HG03565 (cell line): ENCODE results near the gene CYTH2.
A peak's percentile ranks its signal among the peaks of the same experiment; 100 is the strongest.

Experiments
- ATAC-seq: cut with Tn5 transposase; IDR thresholded peaks from one replicate; pipeline ENCODE4 v1.9.1; 2021; ENCODE audit warnings: mild to moderate bottlenecking, moderate library complexity; ENCODE audit not compliant: unreplicated experiment

The CYTH2 gene, protein sequence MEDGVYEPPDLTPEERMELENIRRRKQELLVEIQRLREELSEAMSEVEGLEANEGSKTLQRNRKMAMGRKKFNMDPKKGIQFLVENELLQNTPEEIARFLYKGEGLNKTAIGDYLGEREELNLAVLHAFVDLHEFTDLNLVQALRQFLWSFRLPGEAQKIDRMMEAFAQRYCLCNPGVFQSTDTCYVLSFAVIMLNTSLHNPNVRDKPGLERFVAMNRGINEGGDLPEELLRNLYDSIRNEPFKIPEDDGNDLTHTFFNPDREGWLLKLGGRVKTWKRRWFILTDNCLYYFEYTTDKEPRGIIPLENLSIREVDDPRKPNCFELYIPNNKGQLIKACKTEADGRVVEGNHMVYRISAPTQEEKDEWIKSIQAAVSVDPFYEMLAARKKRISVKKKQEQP

DNA sequence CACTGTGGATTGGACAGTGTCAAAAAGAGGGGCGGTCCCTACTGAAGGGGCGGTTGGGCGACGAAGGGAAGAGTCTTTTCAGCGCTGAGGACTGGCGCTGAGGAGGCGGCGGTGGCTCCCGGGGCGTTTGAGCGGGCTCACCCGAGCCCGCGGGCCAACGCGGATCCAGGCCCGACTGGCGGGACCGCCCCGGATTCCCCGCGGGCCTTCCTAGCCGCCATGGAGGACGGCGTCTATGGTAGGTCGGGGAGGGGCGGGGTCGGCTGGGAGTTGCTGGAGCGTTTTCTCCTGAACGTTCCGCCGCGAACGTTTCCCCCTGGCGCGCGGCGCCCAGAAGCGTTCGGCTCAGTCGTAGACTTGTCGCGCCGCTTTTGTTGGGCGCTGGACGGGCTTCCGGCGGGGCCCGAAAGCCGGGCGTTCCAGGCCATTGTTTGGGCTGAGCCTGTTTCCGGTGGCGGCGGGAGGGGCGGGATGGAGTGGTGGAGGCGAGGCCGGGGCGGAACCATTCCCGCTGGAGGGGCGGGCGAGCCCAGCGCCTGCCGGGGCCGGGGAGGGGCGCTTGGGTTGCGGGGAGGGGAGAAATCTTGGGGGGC, at the start of gene CYTH2:
TSS of gene CYTH2 (plus strand) at position 81 of the 593 bp plus-strand sequence. CDS start at position 220, 139 bp downstream.
- ATAC-seq: peak; percentile 2

DNA sequence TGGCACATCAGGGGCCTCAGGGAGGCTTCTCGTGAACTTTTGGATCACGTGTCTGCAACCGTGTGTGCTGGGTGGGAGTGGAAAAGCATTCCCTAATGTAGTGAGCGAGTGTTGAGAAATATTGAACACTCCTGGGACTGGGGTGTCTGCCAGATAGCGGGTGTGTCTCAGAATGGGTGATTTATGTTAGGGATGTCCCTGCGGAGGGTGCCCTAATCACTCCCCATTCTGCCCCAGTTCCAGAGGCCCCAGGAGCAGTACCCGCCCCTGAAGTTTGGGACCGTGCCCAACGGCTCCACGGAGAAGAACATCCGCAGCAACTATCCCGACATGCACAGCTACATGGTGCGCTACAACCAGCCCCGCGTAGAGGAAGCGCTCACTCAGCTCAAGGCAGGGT, 47.6 kb upstream of the CYTH2 start:
- no peak for ATAC-seq

DNA sequence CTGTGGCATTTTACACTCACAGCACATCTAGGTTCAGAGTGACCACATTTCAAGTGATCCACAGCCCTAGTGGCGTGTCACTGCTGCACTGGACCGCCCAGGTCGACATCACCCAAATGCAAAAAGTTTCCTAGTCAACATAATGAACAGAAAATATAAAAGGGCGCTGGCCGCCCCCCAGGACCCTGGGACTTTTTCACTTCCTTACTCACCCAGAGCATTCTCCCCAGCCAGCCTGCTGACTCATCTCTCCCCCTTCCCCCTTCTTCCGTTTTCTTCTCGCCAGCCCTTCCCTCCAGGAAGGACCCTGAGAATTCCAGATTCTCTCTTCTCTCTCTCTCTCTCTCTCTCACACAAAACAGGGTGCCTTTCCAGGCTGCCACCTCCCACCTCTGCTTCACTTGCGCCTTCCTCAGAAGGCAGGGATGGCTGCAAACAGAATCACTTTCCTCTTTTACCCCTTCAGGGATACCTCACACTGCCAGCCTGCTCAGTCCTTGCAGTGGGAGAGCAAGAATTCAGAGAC, 44.4 kb upstream of the CYTH2 start:
- ATAC-seq: no peak

DNA sequence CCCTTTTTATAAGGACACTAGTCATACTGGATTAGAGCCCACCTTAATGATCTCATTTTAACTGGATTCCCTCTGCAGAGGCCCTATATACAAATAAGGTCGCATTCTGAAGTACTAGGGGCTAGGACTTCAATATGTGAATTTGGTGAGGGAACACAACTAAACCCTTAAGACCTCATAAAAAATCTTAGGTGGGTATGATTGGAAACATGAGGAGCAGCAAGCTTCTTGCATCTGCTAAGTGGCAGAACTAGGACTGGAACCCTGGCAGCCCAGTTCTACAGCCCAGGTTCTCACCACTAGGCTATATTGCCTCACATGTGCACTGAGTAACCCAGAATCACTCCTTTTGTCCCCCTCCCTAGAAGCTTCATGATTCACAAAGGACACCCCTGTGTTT, 40.5 kb upstream of the CYTH2 start:
- ATAC-seq: no peak

DNA sequence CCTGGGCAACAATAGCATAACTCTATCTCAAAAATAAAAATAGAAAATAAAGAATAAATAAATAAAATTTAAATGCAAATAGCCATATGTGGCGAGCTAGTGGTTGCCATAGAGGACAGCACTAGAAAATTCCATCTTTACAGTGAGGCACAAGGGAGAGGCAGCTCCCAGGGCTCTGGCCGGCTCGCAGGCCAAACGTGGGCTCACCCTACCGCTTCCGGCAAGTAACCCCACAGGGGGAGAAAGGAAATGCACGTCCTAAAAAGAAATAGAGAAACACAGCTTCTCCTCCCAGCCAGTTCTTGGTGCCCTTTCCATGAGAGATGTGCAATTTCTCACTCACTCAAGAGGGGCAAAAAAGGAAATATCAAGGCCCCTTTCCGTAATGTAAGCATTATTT, 35.8 kb upstream of the CYTH2 start:
- no peak for ATAC-seq

DNA sequence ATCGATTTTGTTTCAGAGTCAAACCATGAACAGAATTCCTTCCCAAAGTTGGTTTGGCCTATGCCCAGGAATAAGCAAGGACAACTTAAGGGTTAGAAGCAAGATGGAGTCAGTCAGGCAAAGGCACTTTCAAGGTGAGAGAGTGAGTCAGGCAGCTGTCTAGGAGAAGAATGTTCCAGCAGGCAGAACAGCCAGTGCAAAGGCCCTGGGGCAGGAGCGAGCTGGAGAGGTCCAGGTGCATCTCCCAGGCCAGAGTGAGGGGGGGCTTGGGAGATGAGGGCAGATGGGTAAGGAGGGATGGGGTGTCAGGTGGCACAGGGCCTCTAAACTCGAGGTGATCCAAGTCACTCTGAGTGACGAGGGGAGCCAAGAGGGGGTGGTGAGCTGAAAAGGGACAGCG, 32.6 kb upstream of the CYTH2 start:
- ATAC-seq: no peak

DNA sequence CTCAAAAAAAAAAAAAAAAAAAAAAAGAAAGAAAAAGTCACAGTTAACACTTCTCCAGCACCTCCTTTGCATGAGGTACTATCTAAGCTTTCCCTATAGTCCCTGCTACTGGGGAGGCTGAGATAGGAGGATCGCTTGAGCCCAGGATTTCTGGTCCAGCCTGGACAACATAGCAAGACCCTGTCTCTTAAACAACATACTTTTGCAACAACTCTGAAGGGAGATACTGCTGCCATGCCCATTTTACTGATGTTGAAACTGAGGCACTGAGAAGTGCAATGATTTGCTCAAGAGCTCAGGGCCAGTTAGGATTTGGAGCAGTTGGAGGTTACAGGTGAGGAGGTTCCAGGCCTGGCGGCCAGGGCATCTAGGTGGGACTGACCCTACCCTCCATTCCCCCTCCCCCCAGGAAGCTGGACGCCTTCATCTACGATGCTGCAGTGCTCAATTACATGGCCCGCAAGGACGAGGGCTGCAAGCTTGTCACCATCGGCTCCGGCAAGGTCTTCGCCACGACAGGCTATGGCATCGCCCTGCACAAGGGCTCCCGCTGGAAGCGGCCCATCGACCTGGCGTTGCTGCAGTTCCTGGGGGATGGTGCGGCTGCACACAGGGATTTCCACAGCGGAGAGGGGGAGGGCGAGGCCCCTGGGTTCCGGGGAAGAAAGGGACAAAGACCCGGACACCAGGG, 27.7 kb upstream of the CYTH2 start:
- no peak for ATAC-seq

DNA sequence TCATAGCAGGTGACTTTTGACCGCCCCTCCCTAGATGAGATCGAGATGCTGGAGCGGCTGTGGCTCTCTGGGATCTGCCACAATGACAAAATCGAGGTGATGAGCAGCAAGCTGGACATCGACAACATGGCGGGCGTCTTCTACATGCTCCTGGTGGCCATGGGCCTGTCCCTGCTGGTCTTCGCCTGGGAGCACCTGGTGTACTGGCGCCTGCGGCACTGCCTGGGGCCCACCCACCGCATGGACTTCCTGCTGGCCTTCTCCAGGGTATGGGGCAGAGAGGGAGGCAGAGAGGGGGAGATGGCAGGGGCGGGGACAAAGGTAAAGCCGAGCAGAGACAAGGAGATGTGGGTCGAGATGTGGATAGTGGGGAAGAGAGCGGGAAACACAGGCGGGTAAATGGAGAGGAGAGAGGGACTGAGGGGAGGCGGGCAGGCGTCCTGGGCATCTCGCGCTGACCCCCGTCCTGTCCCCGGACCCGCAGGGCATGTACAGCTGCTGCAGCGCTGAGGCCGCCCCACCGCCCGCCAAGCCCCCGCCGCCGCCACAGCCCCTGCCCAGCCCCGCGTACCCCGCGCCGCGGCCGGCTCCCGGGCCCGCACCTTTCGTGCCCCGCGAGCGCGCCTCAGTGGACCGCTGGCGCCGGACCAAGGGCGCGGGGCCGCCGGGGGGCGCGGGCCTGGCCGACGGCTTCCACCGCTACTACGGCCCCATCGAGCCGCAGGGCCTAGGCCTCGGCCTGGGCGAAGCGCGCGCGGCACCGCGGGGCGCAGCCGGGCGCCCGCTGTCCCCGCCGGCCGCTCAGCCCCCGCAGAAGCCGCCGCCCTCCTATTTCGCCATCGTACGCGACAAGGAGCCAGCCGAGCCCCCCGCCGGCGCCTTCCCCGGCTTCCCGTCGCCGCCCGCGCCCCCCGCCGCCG, 26.8 kb upstream of the CYTH2 start:
- ATAC-seq: no peak

DNA sequence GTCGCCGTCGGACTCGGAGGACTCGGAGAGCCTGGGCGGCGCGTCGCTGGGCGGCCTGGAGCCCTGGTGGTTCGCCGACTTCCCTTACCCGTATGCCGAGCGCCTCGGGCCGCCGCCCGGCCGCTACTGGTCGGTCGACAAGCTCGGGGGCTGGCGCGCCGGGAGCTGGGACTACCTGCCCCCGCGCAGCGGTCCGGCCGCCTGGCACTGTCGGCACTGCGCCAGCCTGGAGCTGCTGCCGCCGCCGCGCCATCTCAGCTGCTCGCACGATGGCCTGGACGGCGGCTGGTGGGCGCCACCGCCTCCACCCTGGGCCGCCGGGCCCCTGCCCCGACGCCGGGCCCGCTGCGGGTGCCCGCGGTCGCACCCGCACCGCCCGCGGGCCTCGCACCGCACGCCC, 25.9 kb upstream of the CYTH2 start:
- no peak for ATAC-seq

DNA sequence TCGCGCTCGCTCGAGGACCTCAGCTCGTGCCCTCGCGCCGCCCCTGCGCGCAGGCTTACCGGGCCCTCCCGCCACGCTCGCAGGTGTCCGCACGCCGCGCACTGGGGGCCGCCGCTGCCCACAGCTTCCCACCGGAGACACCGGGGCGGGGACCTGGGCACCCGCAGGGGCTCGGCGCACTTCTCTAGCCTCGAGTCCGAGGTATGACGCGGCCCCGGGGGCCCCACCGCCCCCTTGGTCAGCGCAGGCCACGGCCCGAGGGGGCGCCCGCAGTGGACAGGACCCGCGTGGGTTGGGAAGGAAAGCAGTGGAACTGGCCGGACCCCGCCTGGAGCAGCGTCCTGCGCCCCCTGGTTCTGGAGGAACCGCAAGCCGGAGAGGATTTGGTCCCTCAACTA, 25.4 kb upstream of the CYTH2 start:
- no peak for ATAC-seq

DNA sequence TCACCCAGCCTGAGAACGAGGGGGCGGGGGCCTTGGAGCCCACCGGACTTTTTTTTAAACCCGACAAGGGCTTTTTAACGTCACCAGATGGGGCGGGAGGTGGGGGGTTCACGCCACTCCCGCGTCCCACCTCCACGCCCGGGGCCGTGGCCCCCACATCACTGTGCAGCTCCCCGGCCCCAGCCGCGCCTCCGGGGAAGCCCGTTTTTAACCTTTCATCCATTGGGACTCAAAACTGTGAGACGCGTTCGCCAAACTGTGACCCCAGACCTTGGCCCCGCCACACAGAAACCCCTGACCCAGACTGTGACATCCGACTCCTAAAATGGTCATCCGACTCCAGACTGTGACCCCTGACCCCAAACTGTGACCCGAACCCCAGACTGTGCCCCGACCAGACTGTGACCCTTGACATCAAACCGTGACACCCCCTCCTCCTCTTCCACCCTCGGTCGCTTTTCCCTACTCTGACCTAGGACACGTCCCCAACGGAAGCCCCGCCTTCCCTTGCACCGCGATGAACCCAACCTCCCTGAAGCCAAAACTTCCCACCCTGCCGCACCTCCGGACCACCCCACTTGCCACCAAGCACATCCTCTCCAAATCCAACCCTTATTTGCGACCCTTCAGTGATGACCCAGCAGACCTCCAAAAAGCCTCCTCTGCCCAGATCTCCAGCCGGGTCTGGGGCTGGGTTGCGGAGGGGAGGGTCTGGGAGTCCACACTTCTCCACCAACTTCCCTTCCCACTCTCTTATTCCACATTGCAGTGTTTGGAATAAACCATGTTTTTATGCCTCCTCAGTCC, 24.8 kb upstream of the CYTH2 start:
- ATAC-seq: no peak

DNA sequence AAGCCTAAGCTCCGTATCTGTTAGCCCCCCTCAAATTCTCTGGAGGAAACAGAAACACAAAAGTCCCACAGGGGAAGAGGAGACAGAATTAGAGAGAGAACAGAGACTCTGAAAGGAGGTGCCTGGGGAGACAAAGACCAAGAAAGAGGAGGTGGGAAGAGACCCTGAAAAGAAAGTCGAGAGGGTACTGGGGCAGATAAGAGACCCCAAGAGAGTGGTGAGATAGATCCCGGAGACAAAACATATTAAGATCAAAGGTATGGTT, 24.3 kb upstream of the CYTH2 start:
- ATAC-seq: no peak

DNA sequence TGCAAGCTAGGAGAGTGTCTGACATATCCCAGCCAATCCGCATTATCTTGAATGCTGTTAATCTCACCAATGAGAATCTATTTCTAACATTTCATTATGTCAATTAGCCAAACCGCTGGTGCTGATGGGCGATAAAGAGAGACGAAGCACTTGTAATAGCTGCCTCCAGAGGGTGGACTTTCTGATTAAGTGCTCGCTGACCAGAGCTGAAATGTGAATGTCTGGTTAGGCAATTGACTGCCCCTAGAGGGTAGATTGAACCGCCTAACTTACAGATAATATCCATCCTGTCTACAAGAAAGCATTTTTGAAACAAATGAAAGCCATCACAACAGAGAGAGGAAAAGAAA, 23.9 kb upstream of the CYTH2 start:
- peak; percentile 18 for ATAC-seq

DNA sequence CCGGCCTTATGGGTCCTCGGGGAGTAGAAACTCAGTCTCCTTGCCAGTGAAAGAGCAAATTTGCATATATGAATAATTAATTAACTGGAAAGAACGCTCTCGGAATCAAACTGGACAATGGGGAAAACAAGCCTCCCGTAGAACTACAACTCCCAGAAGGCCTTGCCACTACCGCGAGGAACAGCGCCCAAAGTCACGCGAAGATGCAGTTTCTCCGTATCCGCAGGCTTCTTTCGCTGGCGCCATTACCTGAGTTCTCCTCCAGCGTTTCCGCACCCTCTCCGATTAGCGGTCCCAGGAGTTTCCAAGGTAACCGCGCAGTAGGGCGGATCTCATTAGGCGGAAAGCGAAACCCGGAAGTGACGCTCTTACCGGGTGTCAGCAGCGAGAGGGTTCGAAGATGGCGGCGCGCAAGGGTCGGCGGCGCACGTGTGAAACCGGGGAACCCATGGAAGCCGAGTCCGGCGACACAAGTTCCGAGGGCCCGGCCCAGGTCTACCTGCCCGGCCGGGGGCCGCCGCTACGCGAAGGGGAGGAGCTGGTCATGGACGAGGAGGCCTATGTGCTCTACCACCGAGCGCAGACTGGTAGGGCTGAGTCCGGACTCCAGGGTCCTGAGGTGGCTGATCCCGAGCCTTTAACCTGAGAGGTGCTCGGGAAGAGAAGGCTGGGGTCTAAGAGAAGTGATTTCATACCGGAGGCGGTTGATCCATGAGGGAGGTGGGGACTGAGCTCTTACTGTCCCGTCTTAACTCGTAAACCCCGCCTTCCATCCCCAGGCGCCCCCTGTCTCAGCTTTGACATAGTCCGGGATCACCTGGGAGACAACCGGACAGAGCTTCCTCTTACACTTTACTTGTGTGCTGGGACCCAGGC, 23.3 kb upstream of the CYTH2 start, which contains the start of gene GRWD1:
TSS of gene GRWD1 (plus strand) at position 378 of the 876 bp plus-strand sequence. CDS start at position 401, 23 bp downstream.
- peak; percentile 80 for ATAC-seq

DNA sequence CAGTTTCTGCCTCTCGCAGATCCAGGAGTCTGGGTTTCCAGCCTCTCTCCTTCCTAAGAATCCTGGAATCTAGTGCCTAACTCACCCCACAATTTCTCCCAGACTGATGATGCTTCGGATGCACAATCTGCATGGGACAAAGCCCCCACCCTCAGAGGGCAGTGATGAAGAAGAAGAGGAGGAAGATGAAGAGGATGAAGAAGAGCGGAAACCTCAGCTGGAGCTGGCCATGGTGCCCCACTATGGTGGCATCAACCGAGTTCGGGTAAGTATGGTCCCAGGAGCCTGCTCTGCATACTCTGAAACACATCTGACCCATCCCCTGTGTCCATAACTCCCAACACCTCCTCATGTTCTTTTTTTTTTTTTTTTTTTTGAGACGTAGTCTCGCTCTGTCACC, 22.6 kb upstream of the CYTH2 start:
- no peak for ATAC-seq

DNA sequence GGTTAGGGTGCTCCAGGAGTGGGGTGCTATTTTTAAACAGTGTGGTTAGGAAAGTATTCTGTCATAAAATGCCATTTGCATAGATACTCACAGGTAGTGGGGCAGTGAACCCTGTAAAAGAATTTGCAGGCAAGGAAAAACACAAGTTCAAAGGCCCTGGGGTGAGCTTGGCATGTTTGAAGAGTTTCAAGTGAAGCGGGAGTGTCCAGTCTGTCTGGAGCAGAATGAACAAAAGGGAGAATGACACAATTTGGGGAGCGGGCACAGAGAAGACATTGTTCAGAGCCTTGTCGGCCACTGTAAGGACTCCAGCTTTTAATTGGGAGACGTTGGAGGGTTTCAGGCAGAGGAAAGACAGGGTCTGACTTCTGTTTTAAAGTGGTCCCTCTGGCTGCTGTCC, 20.6 kb upstream of the CYTH2 start:
- no peak for ATAC-seq

DNA sequence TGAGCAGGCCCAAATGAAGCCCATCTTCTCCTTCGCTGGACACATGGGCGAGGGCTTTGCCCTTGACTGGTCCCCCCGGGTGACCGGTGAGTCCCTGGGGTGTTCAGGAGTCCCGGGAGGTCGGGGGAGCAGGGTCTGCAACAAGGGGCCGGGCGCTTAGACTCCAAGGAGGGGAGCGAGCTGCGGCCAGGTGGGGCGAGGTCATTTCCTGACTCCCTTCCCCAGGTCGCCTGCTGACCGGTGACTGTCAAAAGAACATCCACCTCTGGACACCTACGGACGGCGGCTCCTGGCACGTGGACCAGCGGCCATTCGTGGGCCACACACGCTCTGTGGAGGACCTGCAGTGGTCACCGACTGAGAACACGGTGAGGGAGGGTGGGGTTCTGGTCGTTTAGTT, 18.7 kb upstream of the CYTH2 start:
- no peak for ATAC-seq

DNA sequence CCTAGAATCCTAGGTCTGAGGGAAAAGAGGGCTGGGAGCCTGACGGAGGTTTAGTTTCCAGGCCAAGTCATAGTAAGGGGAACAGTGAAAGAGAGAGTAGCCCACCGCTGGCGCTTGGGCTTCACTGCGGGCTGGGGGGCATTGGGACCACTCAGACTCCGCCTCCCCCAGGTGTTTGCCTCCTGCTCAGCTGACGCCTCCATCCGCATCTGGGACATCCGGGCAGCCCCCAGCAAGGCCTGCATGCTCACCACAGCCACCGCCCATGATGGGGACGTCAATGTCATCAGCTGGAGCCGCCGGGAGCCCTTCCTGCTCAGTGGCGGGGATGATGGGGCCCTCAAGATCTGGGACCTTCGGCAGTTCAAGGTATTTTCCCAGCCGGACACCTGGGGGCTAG, 18.3 kb upstream of the CYTH2 start:
- ATAC-seq: no peak

DNA sequence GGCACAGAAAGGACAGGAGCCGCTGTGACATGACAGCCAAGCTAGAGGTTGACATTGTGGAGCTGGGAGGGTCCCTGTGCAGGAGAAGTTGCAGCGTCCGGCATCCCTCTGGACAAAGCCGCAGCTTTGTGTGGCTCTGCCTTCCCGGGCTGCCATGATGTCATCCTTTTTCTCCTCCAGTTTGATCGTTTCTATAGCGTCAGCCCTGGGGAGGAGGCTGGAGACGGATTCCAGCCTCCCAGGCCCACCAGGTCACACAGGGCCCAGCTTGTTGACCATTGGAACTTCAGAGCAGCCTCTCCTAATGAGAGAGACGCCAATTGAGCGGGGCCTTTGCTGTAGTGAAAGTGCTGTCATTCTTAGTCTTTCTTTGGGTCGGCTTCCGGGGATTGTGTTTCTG, 17.5 kb upstream of the CYTH2 start:
- ATAC-seq: no peak
